Peyer's patch (tissue), 4 donors: ENCODE data around the gene RUVBL2.
"Not testable (repeated sequence)": the region's sequence is repeated elsewhere in the genome, so short reads cannot be mapped to it uniquely, and the experiment has no call there.

ENCODE experiments used
- POLR2A ChIP-seq, 2 donors: fragments of 450-650 bp; IDR thresholded peaks; one replicate each; pipeline ENCODE4 v1.5.1; 2017; ENCODE audit warnings: antibody characterized with exemption in 2 of 2, mild to moderate bottlenecking in 2 of 2, moderate library complexity in 2 of 2
- TF ChIP-seq, protein P1 (sequence below), 6 experiments: fragments of 450-650 bp in 4 of 6; fragments of 200-600 bp in 2 of 6; sonication (generic) in 1 of 6; IDR thresholded peaks; one replicate each; pipeline ENCODE4 v1.5.1; 2017 to 2019; ENCODE audit warnings: antibody characterized with exemption in 6 of 6, mild to moderate bottlenecking in 3 of 6, moderate library complexity in 1 of 6

DNA sequence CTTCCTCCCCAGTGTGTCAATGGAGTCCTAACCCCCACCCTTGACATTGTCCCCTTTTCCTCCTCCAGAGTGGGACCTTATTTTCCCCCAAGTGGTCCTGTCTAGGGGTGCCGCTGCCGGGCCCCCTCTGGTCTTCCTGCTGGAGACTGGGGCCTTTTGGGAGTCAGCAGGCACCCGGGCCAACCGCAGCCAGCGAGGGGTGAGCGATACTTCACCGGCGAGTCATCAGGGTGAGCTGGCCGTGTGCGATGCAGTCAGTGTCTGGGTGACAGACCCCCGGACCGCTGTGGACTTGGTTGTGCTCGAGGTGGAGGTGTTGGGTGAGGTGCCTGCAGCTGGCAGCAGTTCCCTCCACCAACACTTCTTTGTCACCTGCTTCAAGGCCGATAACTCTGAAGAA is 36.1 kb downstream of the RUVBL2 start:
- TF ChIP-seq, protein P1, sequence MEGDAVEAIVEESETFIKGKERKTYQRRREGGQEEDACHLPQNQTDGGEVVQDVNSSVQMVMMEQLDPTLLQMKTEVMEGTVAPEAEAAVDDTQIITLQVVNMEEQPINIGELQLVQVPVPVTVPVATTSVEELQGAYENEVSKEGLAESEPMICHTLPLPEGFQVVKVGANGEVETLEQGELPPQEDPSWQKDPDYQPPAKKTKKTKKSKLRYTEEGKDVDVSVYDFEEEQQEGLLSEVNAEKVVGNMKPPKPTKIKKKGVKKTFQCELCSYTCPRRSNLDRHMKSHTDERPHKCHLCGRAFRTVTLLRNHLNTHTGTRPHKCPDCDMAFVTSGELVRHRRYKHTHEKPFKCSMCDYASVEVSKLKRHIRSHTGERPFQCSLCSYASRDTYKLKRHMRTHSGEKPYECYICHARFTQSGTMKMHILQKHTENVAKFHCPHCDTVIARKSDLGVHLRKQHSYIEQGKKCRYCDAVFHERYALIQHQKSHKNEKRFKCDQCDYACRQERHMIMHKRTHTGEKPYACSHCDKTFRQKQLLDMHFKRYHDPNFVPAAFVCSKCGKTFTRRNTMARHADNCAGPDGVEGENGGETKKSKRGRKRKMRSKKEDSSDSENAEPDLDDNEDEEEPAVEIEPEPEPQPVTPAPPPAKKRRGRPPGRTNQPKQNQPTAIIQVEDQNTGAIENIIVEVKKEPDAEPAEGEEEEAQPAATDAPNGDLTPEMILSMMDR (IDR thresholded peaks at IDR 0.05) = not testable (repeated sequence)
- TF ChIP-seq POLR2A (IDR thresholded peaks at IDR 0.05) = not testable (repeated sequence)
